PC-3 (cell line): Measurements from ENCODE around the gene LDLRAP1. TPM values are rescaled to one million over a fixed set of nuclear protein-coding genes. Genes with fewer than 3 reads are reported as not detected.

Source experiments
- ATAC-seq: fragments of 200-7000 bp; cut with Tn5 transposase; 2 replicates; pipeline ENCODE4 v1.9.1; 2020; ENCODE audit warnings: mild to moderate bottlenecking, moderate library complexity
- BruUV-seq: library from RNA; stranded (reverse); fragments of 400-500 nt; replicated peaks from 2 replicates; lab custom pipeline; 2021; lab: Mats Ljungman, UMichigan
- CTCF ChIA-PET: fragments of 300-600 bp; sonication (Branson Sonifier 250); formaldehyde crosslinking; loops from one replicate; lab custom pipeline; 2022; ENCODE audit warnings: antibody characterized with exemption; lab: Charles Lee
- POLR2A ChIA-PET: fragments of 300-600 bp; sonication (Branson Sonifier 250); formaldehyde crosslinking; loops from one replicate; lab custom pipeline; 2022; ENCODE audit warnings: antibody characterized with exemption; ENCODE audit not compliant: unreplicated experiment; lab: Charles Lee
- DNase-seq: peaks from one replicate; pipeline ENCODE4 v3.0.0-alpha.2; 2015
- H2AFZ ChIP-seq: fragments of 300-600 bp; sonication (generic); 2 replicates; pipeline ENCODE4 v1.6.0; 2016; ENCODE audit warnings: antibody characterized with exemption, low read length
- H3F3A ChIP-seq: fragments of 300-600 bp; sonication (generic); one replicate; pipeline ENCODE4 v1.6.0; 2017; ENCODE audit warnings: antibody characterized with exemption, low read length, control low read depth, mild to moderate bottlenecking; ENCODE audit not compliant: unreplicated experiment
- H3K27ac ChIP-seq: fragments of 300-600 bp; sonication (generic); 2 replicates; pipeline ENCODE4 v1.5.1; 2016; ENCODE audit warnings: mild to moderate bottlenecking, low read length
- H3K27me3 ChIP-seq: fragments of 300-600 bp; sonication (generic); 2 replicates; pipeline ENCODE4 v1.6.1; 2016; ENCODE audit warnings: low read length, mixed read lengths
- H3K36me3 ChIP-seq: fragments of 300-600 bp; sonication (generic); 2 replicates; pipeline ENCODE4 v1.6.1; 2016; ENCODE audit warnings: low read depth, mixed run types, low read length, mixed read lengths
- H3K4me1 ChIP-seq: fragments of 300-600 bp; sonication (generic); 2 replicates; pipeline ENCODE4 v1.5.1; 2016; ENCODE audit warnings: low read length; ENCODE audit not compliant: insufficient read depth
- H3K4me2 ChIP-seq: fragments of 300-600 bp; sonication (generic); 2 replicates; pipeline ENCODE4 v1.6.0; 2016; ENCODE audit warnings: low read length
- H3K4me3 ChIP-seq: fragments of 300-600 bp; sonication (generic); 2 replicates; pipeline ENCODE4 v1.5.1; 2016; ENCODE audit warnings: mild to moderate bottlenecking, low read length, mixed read lengths
- H3K79me2 ChIP-seq: fragments of 300-600 bp; sonication (generic); 2 replicates; pipeline ENCODE4 v1.6.1; 2017; ENCODE audit warnings: low read length, mixed read lengths
- H3K9ac ChIP-seq: fragments of 300-600 bp; sonication (generic); 2 replicates; pipeline ENCODE4 v1.6.0; 2016; ENCODE audit warnings: mild to moderate bottlenecking, low read length
- H3K9me2 ChIP-seq: fragments of 300-600 bp; sonication (generic); replicated peaks from 2 replicates; pipeline ENCODE4 v1.6.1; 2016; ENCODE audit warnings: mixed run types, low read length, mixed read lengths
- H3K9me3 ChIP-seq: fragments of 300-600 bp; sonication (generic); 2 replicates; pipeline ENCODE4 v1.6.1; 2016; ENCODE audit warnings: low read length, mixed read lengths
- H4K20me1 ChIP-seq: fragments of 300-600 bp; sonication (generic); 2 replicates; pipeline ENCODE4 v1.6.1; 2016; ENCODE audit warnings: low read length, mixed read lengths
- EZH2 ChIP-seq: fragments of 300-600 bp; sonication (generic); IDR thresholded peaks from one replicate; pipeline ENCODE4 v1.6.1; 2017; ENCODE audit warnings: antibody characterized with exemption, mild to moderate bottlenecking, low read length; ENCODE audit not compliant: unreplicated experiment
- EZH2phosphoT487 ChIP-seq: fragments of 300-600 bp; sonication (generic); IDR thresholded peaks from 2 replicates; pipeline ENCODE4 v1.6.1; 2018; ENCODE audit warnings: mild to moderate bottlenecking, antibody characterized with exemption, low read length, borderline replicate concordance
- intact Hi-C: fragments of 100-400 bp; cut with micrococcal nuclease; formaldehyde crosslinking; loops from 2 replicates; pipeline ENCODE4 v1.9.0; 2023
- total RNA-seq: library from RNA; depleted of rRNA; stranded (reverse); fragments of >200 nt; gene quantifications from 2 replicates; pipeline ENCODE4 v1.2.3, GENCODE V29; 2014
- TF ChIP-seq, protein P1 (sequence below): fragments of 300-600 bp; sonication (generic); conservative IDR thresholded peaks from 2 replicates; pipeline ENCODE4 v1.5.1; 2017; ENCODE audit warnings: antibody characterized with exemption, low read depth, mild to moderate bottlenecking, low read length

Gene LDLRAP1
- total RNA-seq, 1 experiment from 2014 or later, result 26.5 TPM

DNA sequence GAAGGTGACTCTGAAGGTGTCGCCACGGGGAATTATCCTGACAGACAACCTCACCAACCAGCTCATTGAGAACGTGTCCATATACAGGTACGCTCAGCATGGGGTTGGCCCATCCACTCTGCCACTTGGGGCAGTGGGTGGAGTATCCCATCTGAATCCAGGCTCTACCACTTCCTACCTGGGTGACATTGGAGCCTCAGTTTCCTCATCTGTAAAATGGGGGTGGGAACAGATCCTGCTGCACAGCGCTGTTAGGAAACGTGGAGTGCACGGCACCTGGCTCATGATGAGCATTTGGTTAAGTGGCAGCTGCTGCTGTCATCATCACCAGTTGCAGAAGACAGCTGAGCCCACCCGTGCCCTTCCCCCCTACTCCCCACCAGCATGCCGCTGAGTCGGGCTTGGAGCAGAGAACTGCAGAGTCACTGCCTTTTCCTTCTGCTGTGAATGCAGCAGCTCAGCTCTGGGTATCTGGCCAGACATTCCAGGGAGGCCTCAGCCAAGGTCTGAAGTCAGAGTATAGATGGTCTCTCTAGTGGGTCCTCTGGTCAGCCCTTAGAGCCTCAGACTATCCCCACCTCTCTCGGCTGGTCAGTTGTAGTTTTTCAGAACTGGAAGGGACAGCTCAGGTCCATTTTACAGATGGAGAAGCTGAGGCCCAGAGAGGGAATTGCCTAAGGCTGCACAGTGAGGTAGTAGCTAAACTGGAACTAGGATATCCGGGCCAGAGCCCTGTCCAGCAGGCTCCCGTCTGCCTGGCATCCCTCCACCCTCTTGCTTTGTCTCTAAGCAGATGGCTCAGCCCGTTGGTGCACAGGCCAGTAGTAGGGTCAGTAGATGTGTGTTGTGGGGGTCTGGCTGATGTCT, 11.7 kb downstream of the LDLRAP1 start:
- ChIA-PET POLR2A (interaction anchor here (0.6 kb wide), 1 partner anchor 351 kb away, joined by 5 read pairs; the partner anchor contains the start of gene STMN1), CTCF (interaction anchor here (0.7 kb wide), 1 partner anchor 19 kb away, joined by 3 read pairs; no protein-coding TSS in a partner anchor)
- H3F3A ChIP-seq, result no peaks in the 10 kb centered on the region
- H3K4me2 ChIP-seq, result no peak overlapping the region
- no peak overlapping the region for H3K9ac ChIP-seq
- no peaks in the 10 kb centered on the region for H4K20me1 ChIP-seq
- H3K4me3 ChIP-seq, result no peak overlapping the region
- no TSS peak for BruUV-seq
- no peaks in the 10 kb centered on the region for H3K36me3 ChIP-seq
- no peak overlapping the region for H2AFZ ChIP-seq
- no peaks in the 10 kb centered on the region for H3K9me2 ChIP-seq
- H3K79me2 ChIP-seq, result peaks cover 14% of the 10 kb centered on the region
- ATAC-seq (no peak), DNase-seq (no peak)
- intact Hi-C loops, result no loop called here
- no peaks in the 10 kb centered on the region for H3K27me3 ChIP-seq
- TF ChIP-seq EZH2phosphoT487 (no peak), EZH2 (no peak)
- TF ChIP-seq, protein P1, sequence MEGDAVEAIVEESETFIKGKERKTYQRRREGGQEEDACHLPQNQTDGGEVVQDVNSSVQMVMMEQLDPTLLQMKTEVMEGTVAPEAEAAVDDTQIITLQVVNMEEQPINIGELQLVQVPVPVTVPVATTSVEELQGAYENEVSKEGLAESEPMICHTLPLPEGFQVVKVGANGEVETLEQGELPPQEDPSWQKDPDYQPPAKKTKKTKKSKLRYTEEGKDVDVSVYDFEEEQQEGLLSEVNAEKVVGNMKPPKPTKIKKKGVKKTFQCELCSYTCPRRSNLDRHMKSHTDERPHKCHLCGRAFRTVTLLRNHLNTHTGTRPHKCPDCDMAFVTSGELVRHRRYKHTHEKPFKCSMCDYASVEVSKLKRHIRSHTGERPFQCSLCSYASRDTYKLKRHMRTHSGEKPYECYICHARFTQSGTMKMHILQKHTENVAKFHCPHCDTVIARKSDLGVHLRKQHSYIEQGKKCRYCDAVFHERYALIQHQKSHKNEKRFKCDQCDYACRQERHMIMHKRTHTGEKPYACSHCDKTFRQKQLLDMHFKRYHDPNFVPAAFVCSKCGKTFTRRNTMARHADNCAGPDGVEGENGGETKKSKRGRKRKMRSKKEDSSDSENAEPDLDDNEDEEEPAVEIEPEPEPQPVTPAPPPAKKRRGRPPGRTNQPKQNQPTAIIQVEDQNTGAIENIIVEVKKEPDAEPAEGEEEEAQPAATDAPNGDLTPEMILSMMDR, result no peak
- H3K9me3 ChIP-seq, result no peaks in the 10 kb centered on the region
- peaks cover 14% of the 10 kb centered on the region for H3K4me1 ChIP-seq
- H3K27ac ChIP-seq, result no peak overlapping the region

DNA sequence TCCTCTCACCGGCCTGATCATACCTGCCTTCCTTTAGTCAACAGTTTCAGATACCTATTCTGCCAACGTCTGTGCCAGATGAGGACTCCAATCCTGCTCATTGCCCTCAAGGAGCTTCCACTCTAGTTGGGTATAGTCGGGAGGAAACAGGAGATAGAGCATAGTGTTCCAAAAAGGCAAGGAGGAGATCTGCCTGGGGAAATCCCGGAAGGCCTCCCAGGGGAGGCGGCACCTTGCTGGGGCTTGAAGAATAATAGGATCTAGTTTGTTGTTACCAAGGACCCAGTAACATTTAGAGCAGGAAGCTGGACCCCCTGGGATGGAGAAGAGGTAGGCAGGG, 12.3 kb downstream of the LDLRAP1 start:
- intact Hi-C loops, result no loop called here
- Histone ChIP-seq H3K9me3 (no peaks in the 10 kb centered on the region), H3K4me3 (no peak overlapping the region), H4K20me1 (no peaks in the 10 kb centered on the region), H3K79me2 (peaks cover 8% of the 10 kb centered on the region; the same call in 1 of the 2 replicates), H2AFZ (no peak overlapping the region), H3K4me2 (no peak overlapping the region), H3K36me3 (no peaks in the 10 kb centered on the region), H3K27me3 (no peaks in the 10 kb centered on the region), H3K9ac (no peak overlapping the region), H3F3A (no peaks in the 10 kb centered on the region), H3K9me2 (no peaks in the 10 kb centered on the region), H3K4me1 (peaks cover 11% of the 10 kb centered on the region), H3K27ac (no peak overlapping the region)
- DNase-seq (no peak), ATAC-seq (no peak)
- ChIA-PET CTCF (interaction anchor here (0.7 kb wide), 1 partner anchor 18 kb away, joined by 3 read pairs; no protein-coding TSS in a partner anchor), POLR2A (no interaction called here)
- no TSS peak for BruUV-seq
- no peak for TF ChIP-seq EZH2phosphoT487
- no peak for TF ChIP-seq EZH2
- TF ChIP-seq, protein P1, result no peak

- ATAC-seq (no peak), DNase-seq (no peak)
- Histone ChIP-seq H3K9ac (no peak overlapping the region), H3K9me2 (no peaks in the 10 kb centered on the region), H2AFZ (no peak overlapping the region), H4K20me1 (no peaks in the 10 kb centered on the region), H3F3A (no peaks in the 10 kb centered on the region), H3K4me3 (no peak overlapping the region), H3K36me3 (no peaks in the 10 kb centered on the region), H3K27ac (no peak overlapping the region), H3K4me1 (peaks cover 11% of the 10 kb centered on the region), H3K4me2 (no peak overlapping the region), H3K79me2 (peaks cover 3% of the 10 kb centered on the region; the same call in 1 of the 2 replicates), H3K27me3 (no peaks in the 10 kb centered on the region), H3K9me3 (no peaks in the 10 kb centered on the region)
- intact Hi-C loops, result no loop called here
- TF ChIP-seq EZH2phosphoT487 (no peak), EZH2 (no peak)
- TF ChIP-seq, protein P1, result no peak
- no TSS peak for BruUV-seq
- POLR2A ChIA-PET, result no interaction called here
- CTCF ChIA-PET, result interaction anchor here (0.6 kb wide), 1 partner anchor 571 kb away, joined by 3 read pairs; no protein-coding TSS in a partner anchor
Observed at GRCh38 chr1:25556132-25556670, 12.8 kb downstream of the LDLRAP1 start.
